ENCODE measurements around the gene ENGASE.

DNA sequence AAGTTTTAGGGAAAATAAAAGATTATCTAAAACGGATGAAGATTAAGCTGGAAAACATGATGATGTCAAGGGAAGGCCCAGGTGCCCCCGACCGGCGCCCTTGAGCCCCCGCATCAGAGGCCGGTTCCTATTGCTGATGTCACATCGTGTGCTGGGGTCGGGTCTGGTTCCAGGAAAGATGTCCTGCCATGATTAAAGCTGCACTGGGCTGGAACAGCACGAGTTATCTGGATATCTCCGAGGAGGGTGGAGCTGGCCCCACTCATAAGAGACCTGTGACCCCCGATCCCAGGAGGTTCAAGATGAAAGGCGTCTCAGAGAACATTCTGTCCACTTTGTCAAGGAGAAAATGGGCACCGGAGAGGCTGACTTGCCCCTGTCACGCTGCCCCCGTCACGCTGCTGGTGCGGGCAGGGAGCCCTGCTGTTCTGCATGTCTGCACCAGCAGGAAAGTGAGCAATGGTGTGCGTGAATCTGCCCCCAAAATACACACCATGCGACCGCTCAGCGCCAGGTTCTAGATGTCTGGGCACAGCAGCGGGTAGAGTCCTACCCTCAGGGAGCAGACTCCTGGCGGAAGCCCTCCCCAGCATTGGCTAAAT is 53.0 kb downstream of the ENGASE start:
- TF ChIP-seq TARDBP (IDR thresholded peaks at IDR 0.05) (no peak), BHLHE40 (IDR thresholded peaks at IDR 0.05; ENCODE audit: borderline replicate concordance) (no peak), FOXM1 (IDR thresholded peaks at IDR 0.05; ENCODE audit: borderline replicate concordance) (no peak)
